WTC11 (cell line): ENCODE data around the gene KDF1. TPM values are rescaled to one million over a fixed set of nuclear protein-coding genes. Genes with fewer than 3 reads are reported as not detected.

Experiments used
- ATAC-seq: fragments of 200-7000 bp; cut with Tn5 transposase; 2 replicates; pipeline ENCODE4 v1.10.0; 2021; ENCODE audit warnings: mild to moderate bottlenecking, moderate library complexity
- CTCF ChIA-PET: fragments of 300-600 bp; sonication (Branson Sonifier 250); formaldehyde crosslinking; loops from one replicate; lab custom pipeline; 2021; ENCODE audit warnings: antibody characterized with exemption; lab: Charles Lee
- POLR2A ChIA-PET: fragments of 350-600 bp; sonication (Branson Sonifier 250); formaldehyde crosslinking; loops from one replicate; lab custom pipeline; 2021; ENCODE audit warnings: antibody characterized with exemption; lab: Charles Lee
- DNase-seq: peaks from one replicate; pipeline ENCODE4 v3.0.0; 2021; ENCODE audit warnings: low spot score
- H3K27ac Mint-ChIP-seq: 2 replicates; pipeline ENCODE4 v1.8.0; 2021; ENCODE audit warnings: mixed read lengths
- H3K27me3 Mint-ChIP-seq: 2 replicates; pipeline ENCODE4 v1.8.0; 2021; ENCODE audit warnings: low read depth, mild to moderate bottlenecking, moderate library complexity, mixed read lengths
- H3K36me3 Mint-ChIP-seq: 2 replicates; pipeline ENCODE4 v1.8.0; 2021; ENCODE audit warnings: mixed read lengths
- H3K4me1 Mint-ChIP-seq: 2 replicates; pipeline ENCODE4 v1.8.0; 2022; ENCODE audit warnings: mixed read lengths
- H3K4me3 Mint-ChIP-seq: 2 replicates; pipeline ENCODE4 v1.8.0; 2021; ENCODE audit warnings: mild to moderate bottlenecking, moderate library complexity, mixed read lengths
- H3K9me3 Mint-ChIP-seq: 2 replicates; pipeline ENCODE4 v1.8.0; 2021; ENCODE audit warnings: mixed read lengths
- ATF1 ChIP-seq: sonication (generic); formaldehyde crosslinking; IDR thresholded peaks from 2 replicates; pipeline ENCODE4 v1.8.1; 2023; ENCODE audit warnings: mild to moderate bottlenecking, moderate library complexity, missing genetic modification reagents
- CREB1 ChIP-seq: sonication (generic); formaldehyde crosslinking; IDR thresholded peaks from 2 replicates; pipeline ENCODE4 v1.8.0; 2023; ENCODE audit warnings: mild to moderate bottlenecking, missing genetic modification reagents
- CREM ChIP-seq: sonication (generic); formaldehyde crosslinking; IDR thresholded peaks from 2 replicates; pipeline ENCODE4 v1.8.1; 2022; ENCODE audit warnings: mild to moderate bottlenecking, missing genetic modification reagents, moderate library complexity
- FOXJ3 ChIP-seq: sonication (generic); formaldehyde crosslinking; IDR thresholded peaks from 2 replicates; pipeline ENCODE4 v1.9.0; 2021; ENCODE audit warnings: missing genetic modification reagents, mild to moderate bottlenecking, borderline replicate concordance
- FOXK1 ChIP-seq: sonication (generic); formaldehyde crosslinking; IDR thresholded peaks from 2 replicates; pipeline ENCODE4 v1.8.0; 2022; ENCODE audit warnings: mild to moderate bottlenecking, moderate library complexity, missing genetic modification reagents
- FOXP1 ChIP-seq: sonication (generic); formaldehyde crosslinking; IDR thresholded peaks from 2 replicates; pipeline ENCODE4 v1.8.0; 2022; ENCODE audit warnings: missing genetic modification reagents, mild to moderate bottlenecking, moderate library complexity, borderline replicate concordance
- GABPB1 ChIP-seq: sonication (generic); formaldehyde crosslinking; IDR thresholded peaks from 2 replicates; pipeline ENCODE4 v1.8.1; 2023; ENCODE audit warnings: mild to moderate bottlenecking, missing genetic modification reagents
- JUN ChIP-seq: sonication (generic); formaldehyde crosslinking; IDR thresholded peaks from 2 replicates; pipeline ENCODE4 v1.8.0; 2023; ENCODE audit warnings: mild to moderate bottlenecking, missing genetic modification reagents
- MLX ChIP-seq: sonication (generic); formaldehyde crosslinking; IDR thresholded peaks from 2 replicates; pipeline ENCODE4 v1.8.1; 2023; ENCODE audit warnings: mild to moderate bottlenecking, missing genetic modification reagents, moderate library complexity
- NFE2L1 ChIP-seq: sonication (generic); formaldehyde crosslinking; IDR thresholded peaks from 2 replicates; pipeline ENCODE4 v1.8.1; 2023; ENCODE audit warnings: missing genetic modification reagents
- NFYB ChIP-seq: sonication (generic); formaldehyde crosslinking; conservative IDR thresholded peaks from 2 replicates; pipeline ENCODE4 v1.8.0; 2022; ENCODE audit warnings: low read depth, missing genetic modification reagents
- OVOL2 ChIP-seq: fragments of 250-450 bp; sonication (Bioruptor Pico); IDR thresholded peaks from 2 replicates; pipeline ENCODE4 v1.9.0; 2021; ENCODE audit warnings: mild to moderate bottlenecking, borderline replicate concordance
- PRRX2 ChIP-seq: fragments of 250-450 bp; sonication (Bioruptor Pico); IDR thresholded peaks from 2 replicates; pipeline ENCODE4 v1.8.0; 2021; ENCODE audit warnings: mild to moderate bottlenecking
- RELA ChIP-seq: sonication (generic); formaldehyde crosslinking; IDR thresholded peaks from 2 replicates; pipeline ENCODE4 v1.8.1; 2022; ENCODE audit warnings: missing genetic modification reagents, mild to moderate bottlenecking, borderline replicate concordance
- SMAD3 ChIP-seq: sonication (generic); formaldehyde crosslinking; IDR thresholded peaks from 2 replicates; pipeline ENCODE4 v1.8.0; 2022; ENCODE audit warnings: missing genetic modification reagents, mild to moderate bottlenecking, borderline replicate concordance
- TCF7 ChIP-seq: sonication (generic); formaldehyde crosslinking; IDR thresholded peaks from 2 replicates; pipeline ENCODE4 v1.8.0; 2022; ENCODE audit warnings: mild to moderate bottlenecking, low read depth, missing genetic modification reagents, moderate library complexity
- TEAD1 ChIP-seq: sonication (generic); formaldehyde crosslinking; IDR thresholded peaks from 2 replicates; pipeline ENCODE4 v1.8.0; 2022; ENCODE audit warnings: mild to moderate bottlenecking, missing genetic modification reagents
- ZNF219 ChIP-seq: sonication (generic); formaldehyde crosslinking; IDR thresholded peaks from 2 replicates; pipeline ENCODE4 v1.8.0; 2023; ENCODE audit warnings: missing genetic modification reagents, mild to moderate bottlenecking, borderline replicate concordance
- ZNF512 ChIP-seq: sonication (generic); formaldehyde crosslinking; IDR thresholded peaks from 2 replicates; pipeline ENCODE4 v1.8.1; 2022; ENCODE audit warnings: missing genetic modification reagents, borderline replicate concordance
- total RNA-seq: library from RNA; stranded (reverse); gene quantifications from 3 replicates; pipeline ENCODE4 v1.2.3, GENCODE V29; 2021
- TF ChIP-seq, protein P1 (sequence below): sonication (generic); formaldehyde crosslinking; IDR thresholded peaks from 2 replicates; pipeline ENCODE4 v1.8.0; 2022; ENCODE audit warnings: mild to moderate bottlenecking, missing genetic modification reagents
- TF ChIP-seq, protein P2 (sequence below): sonication (generic); formaldehyde crosslinking; IDR thresholded peaks from 2 replicates; pipeline ENCODE4 v1.8.0; 2023; ENCODE audit warnings: mild to moderate bottlenecking, missing genetic modification reagents
- TF ChIP-seq, protein P3 (sequence below): fragments of 250-450 bp; sonication (Bioruptor Pico); IDR thresholded peaks from 2 replicates; pipeline ENCODE4 v1.9.0; 2021; ENCODE audit warnings: moderate library complexity, mild to moderate bottlenecking, inconsistent platforms, borderline replicate concordance

KDF1 gene
- total RNA-seq, 1 experiment from 2014 or later, result 19.0 TPM

- TF ChIP-seq SMAD3 (CRISPR knock-in tag), result no peak
- no peak for TF ChIP-seq NFYB (CRISPR knock-in tag)
- TF ChIP-seq NFE2L1, result no peak
- TF ChIP-seq CREB1, result no peak
- TF ChIP-seq ZNF512 (CRISPR knock-in tag), result no peak
- no peak for TF ChIP-seq OVOL2
- TF ChIP-seq ATF1 (CRISPR knock-in tag), result no peak
- TF ChIP-seq, protein P1, sequence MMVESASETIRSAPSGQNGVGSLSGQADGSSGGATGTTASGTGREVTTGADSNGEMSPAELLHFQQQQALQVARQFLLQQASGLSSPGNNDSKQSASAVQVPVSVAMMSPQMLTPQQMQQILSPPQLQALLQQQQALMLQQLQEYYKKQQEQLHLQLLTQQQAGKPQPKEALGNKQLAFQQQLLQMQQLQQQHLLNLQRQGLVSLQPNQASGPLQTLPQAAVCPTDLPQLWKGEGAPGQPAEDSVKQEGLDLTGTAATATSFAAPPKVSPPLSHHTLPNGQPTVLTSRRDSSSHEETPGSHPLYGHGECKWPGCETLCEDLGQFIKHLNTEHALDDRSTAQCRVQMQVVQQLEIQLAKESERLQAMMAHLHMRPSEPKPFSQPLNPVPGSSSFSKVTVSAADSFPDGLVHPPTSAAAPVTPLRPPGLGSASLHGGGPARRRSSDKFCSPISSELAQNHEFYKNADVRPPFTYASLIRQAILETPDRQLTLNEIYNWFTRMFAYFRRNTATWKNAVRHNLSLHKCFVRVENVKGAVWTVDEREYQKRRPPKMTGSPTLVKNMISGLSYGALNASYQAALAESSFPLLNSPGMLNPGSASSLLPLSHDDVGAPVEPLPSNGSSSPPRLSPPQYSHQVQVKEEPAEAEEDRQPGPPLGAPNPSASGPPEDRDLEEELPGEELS (CRISPR knock-in tag), result no peak
- no peak for TF ChIP-seq RELA
- TF ChIP-seq, protein P2, sequence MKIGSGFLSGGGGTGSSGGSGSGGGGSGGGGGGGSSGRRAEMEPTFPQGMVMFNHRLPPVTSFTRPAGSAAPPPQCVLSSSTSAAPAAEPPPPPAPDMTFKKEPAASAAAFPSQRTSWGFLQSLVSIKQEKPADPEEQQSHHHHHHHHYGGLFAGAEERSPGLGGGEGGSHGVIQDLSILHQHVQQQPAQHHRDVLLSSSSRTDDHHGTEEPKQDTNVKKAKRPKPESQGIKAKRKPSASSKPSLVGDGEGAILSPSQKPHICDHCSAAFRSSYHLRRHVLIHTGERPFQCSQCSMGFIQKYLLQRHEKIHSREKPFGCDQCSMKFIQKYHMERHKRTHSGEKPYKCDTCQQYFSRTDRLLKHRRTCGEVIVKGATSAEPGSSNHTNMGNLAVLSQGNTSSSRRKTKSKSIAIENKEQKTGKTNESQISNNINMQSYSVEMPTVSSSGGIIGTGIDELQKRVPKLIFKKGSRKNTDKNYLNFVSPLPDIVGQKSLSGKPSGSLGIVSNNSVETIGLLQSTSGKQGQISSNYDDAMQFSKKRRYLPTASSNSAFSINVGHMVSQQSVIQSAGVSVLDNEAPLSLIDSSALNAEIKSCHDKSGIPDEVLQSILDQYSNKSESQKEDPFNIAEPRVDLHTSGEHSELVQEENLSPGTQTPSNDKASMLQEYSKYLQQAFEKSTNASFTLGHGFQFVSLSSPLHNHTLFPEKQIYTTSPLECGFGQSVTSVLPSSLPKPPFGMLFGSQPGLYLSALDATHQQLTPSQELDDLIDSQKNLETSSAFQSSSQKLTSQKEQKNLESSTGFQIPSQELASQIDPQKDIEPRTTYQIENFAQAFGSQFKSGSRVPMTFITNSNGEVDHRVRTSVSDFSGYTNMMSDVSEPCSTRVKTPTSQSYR (CRISPR knock-in tag), result no peak
- TF ChIP-seq FOXJ3 (CRISPR knock-in tag), result no peak
- TF ChIP-seq MLX (CRISPR knock-in tag), result no peak
- TF ChIP-seq GABPB1 (CRISPR knock-in tag), result no peak
- no peak for TF ChIP-seq JUN (CRISPR knock-in tag)
- TF ChIP-seq, protein P3, sequence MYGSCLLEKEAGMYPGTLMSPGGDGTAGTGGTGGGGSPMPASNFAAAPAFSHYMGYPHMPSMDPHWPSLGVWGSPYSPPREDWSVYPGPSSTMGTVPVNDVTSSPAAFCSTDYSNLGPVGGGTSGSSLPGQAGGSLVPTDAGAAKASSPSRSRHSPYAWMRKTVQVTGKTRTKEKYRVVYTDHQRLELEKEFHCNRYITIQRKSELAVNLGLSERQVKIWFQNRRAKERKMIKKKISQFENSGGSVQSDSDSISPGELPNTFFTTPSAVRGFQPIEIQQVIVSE (CRISPR knock-in tag), result no peak
These were observed 27.7 kb downstream of the KDF1 start (continued) for GRCh38 chr1:26932531-26932930.

- POLR2A ChIA-PET, result interaction anchor here (0.6 kb wide), 1 partner anchor 27 kb away, joined by 4 read pairs; no protein-coding TSS in a partner anchor
- no peaks in the 10 kb centered on the region for H3K27me3 Mint-ChIP-seq
- peaks cover 21% of the 10 kb centered on the region for H3K4me1 Mint-ChIP-seq
- peak overlapping the region; percentile 90 for H3K4me3 Mint-ChIP-seq
- ATAC-seq (no peak), DNase-seq (no peak)
- CTCF ChIA-PET, result no interaction called here
- peaks cover 46% of the 10 kb centered on the region for H3K36me3 Mint-ChIP-seq
- no peaks in the 10 kb centered on the region for H3K9me3 Mint-ChIP-seq
- no peak for TF ChIP-seq TEAD1 (CRISPR knock-in tag)
- TF ChIP-seq TCF7 (CRISPR knock-in tag), result no peak
- TF ChIP-seq PRRX2 (CRISPR knock-in tag), result no peak
- TF ChIP-seq FOXK1 (CRISPR knock-in tag), result no peak
- no peak for TF ChIP-seq ZNF219 (CRISPR knock-in tag)
- TF ChIP-seq CREM (CRISPR knock-in tag), result no peak
- no peak for TF ChIP-seq MLX (CRISPR knock-in tag)
- TF ChIP-seq FOXP1 (CRISPR knock-in tag), result no peak
- 0 out of 2 replicates have a peak overlapping the region, but pooled peaks have one; percentile 19 for H3K27ac Mint-ChIP-seq
These were observed 36.6 kb downstream of the KDF1 start for GRCh38 chr1:26923711-26924110.
